Left ventricle myocardium inferior (tissue), 1 donor: Measurements from ENCODE around the gene EIF2S2. TPM values are rescaled to one million over a fixed set of nuclear protein-coding genes. Genes with fewer than 3 reads are reported as not detected.

Source experiments
- DNase-seq: peaks from one replicate; pipeline ENCODE4 v3.0.0-alpha.2; 2020
- H3K27ac ChIP-seq: fragments of 200-600 bp; replicated peaks from 2 replicates; pipeline ENCODE4 v1.8.0; 2021
- H3K27me3 ChIP-seq: fragments of 200-600 bp; 2 replicates; pipeline ENCODE4 v1.8.0; 2021; ENCODE audit warnings: low read depth
- H3K36me3 ChIP-seq: fragments of 200-600 bp; 2 replicates; pipeline ENCODE4 v1.8.0; 2021
- H3K4me1 ChIP-seq: fragments of 200-600 bp; 2 replicates; pipeline ENCODE4 v1.8.0; 2021
- H3K4me3 ChIP-seq: fragments of 200-600 bp; 2 replicates; pipeline ENCODE4 v1.8.0; 2021; ENCODE audit warnings: mild to moderate bottlenecking, moderate library complexity
- H3K9me3 ChIP-seq: fragments of 200-600 bp; replicated peaks from 2 replicates; pipeline ENCODE4 v1.8.0; 2021
- intact Hi-C: fragments of 100-400 bp; cut with micrococcal nuclease; formaldehyde crosslinking; loops from one replicate; pipeline ENCODE4 v1.11.0; 2022
- total RNA-seq: library from RNA; stranded (reverse); fragmentation: NEBNext Ultra II Directional; extraction: Animal tissue kit (Norgen Biotek cat#: 25700); gene quantifications from one replicate; pipeline ENCODE4 v1.2.1, GENCODE V29; 2021
- TF ChIP-seq, protein P1 (sequence below): fragments of 200-600 bp; IDR thresholded peaks from 2 replicates; pipeline ENCODE4 v1.8.0; 2021; ENCODE audit warnings: antibody characterized with exemption, mild to moderate bottlenecking, borderline replicate concordance
- donor health status: DM: no; HTN: yes; CAD: no; lungs with severe emphysema.

EIF2S2 gene
- total RNA-seq, 1 donor from 2014 or later, result 41.0 TPM

DNA sequence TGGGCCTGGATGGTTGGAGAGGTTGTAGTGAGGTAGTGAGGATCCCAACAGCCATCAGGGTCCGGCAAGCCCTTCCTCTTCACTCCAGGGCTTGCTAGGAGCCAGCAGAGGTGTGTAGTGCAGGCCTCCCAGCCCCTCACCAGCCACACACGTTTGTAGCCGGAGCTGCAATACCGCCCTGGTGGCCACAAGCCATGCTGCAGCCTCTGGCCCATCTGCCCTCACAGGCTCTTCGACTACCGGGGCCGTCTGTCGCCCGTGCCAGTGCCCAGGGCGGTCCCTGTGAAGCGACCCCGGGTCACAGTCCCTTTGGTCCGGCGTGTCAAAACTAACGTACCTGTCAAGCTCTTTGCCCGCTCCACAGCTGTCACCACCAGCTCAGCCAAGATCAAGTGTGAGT, 36.4 kb downstream of the EIF2S2 start:
- intact Hi-C loops, result no loop called here
- TF ChIP-seq, protein P1, sequence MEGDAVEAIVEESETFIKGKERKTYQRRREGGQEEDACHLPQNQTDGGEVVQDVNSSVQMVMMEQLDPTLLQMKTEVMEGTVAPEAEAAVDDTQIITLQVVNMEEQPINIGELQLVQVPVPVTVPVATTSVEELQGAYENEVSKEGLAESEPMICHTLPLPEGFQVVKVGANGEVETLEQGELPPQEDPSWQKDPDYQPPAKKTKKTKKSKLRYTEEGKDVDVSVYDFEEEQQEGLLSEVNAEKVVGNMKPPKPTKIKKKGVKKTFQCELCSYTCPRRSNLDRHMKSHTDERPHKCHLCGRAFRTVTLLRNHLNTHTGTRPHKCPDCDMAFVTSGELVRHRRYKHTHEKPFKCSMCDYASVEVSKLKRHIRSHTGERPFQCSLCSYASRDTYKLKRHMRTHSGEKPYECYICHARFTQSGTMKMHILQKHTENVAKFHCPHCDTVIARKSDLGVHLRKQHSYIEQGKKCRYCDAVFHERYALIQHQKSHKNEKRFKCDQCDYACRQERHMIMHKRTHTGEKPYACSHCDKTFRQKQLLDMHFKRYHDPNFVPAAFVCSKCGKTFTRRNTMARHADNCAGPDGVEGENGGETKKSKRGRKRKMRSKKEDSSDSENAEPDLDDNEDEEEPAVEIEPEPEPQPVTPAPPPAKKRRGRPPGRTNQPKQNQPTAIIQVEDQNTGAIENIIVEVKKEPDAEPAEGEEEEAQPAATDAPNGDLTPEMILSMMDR, result peak; percentile 13
- H3K36me3 ChIP-seq, result peaks cover 66% of the 10 kb centered on the region

DNA sequence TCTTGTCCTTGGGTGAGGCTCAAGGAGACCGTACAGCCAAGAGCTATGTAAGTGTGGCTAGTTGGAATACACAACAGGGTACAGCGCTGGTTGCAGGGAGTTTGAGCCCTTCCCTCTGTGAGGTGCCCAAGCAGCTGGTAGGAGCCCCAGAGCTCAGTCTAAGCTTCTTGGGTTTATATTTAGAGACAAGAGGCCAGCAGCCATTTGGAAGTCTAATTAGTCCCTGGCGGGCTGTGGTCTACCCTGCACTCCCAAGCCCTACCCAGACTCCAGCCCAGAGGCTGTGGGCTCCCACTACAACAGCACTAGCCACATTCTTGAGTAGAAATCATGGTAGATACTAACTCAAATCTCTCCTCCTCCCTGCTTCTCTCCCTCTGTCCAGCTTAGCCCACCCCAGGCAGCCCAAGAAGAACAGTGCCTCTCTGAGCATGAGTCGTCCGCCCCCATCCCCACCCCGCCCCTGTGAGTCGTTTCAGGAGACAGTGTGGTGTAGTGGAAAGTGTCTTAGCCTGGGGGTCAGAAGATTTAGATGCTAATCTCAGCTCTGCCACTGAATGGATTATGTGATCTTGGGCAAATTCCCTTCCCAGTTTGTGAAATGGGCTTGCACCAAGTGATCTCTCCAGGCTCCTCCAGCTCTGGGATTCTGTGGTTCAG, 37.8 kb downstream of the EIF2S2 start:
- H3K4me1 ChIP-seq, result peaks cover 20% of the 10 kb centered on the region
- no peaks in the 10 kb centered on the region for H3K27me3 ChIP-seq
- no peak overlapping the region for H3K4me3 ChIP-seq
- TF ChIP-seq, protein P1, result no peak
- H3K9me3 ChIP-seq, result no peaks in the 10 kb centered on the region
- no peak for DNase-seq
- H3K27ac ChIP-seq, result no peak overlapping the region
- peaks cover 56% of the 10 kb centered on the region for H3K36me3 ChIP-seq
- intact Hi-C loops, result no loop called here

More for the DNA sequence above, 36.4 kb downstream of the EIF2S2 start:
- Histone ChIP-seq H3K4me3 (no peak overlapping the region), H3K27ac (no peak overlapping the region), H3K27me3 (no peaks in the 10 kb centered on the region), H3K9me3 (no peaks in the 10 kb centered on the region), H3K4me1 (peaks cover 9% of the 10 kb centered on the region)
- no peak for DNase-seq

DNA sequence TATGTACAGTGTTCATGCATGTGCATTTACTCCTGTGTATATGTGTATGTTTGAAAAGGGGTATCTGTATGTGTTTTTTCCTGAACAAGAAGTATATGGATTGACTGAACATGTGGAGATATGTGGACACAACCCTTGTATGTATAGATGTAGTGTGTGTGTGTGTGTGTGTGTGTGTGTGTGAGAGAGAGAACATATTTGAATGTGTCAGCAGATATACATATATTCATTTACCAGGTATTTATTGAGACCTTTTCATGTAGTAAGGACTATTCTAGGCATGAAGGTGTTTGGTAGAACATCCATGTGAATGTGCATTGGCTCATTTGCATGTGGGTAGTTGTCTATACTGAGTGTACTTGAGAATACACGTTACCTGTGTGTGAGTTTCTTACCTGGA, 39.3 kb downstream of the EIF2S2 start:
- no peak overlapping the region for H3K4me3 ChIP-seq
- TF ChIP-seq, protein P1, result no peak
- H3K4me1 ChIP-seq, result peaks cover 30% of the 10 kb centered on the region
- peaks cover 52% of the 10 kb centered on the region for H3K36me3 ChIP-seq
- intact Hi-C loops, result no loop called here
- H3K27me3 ChIP-seq, result no peaks in the 10 kb centered on the region
- no peaks in the 10 kb centered on the region for H3K9me3 ChIP-seq
- no peak overlapping the region for H3K27ac ChIP-seq
- DNase-seq, result no peak

DNA sequence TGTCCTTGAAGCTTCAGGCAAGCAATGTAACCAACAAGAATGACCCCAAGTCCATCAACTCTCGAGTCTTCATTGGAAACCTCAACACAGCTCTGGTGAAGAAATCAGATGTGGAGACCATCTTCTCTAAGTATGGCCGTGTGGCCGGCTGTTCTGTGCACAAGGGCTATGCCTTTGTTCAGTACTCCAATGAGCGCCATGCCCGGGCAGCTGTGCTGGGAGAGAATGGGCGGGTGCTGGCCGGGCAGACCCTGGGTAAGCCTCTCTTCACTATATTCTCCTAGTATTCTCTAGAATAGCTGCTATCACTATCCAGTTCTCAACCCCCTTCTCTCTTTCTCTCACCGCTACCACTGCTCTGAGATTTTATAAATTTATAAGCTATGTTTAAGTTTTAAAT, 40.0 kb downstream of the EIF2S2 start:
- intact Hi-C loops, result no loop called here
- H3K36me3 ChIP-seq, result peaks cover 45% of the 10 kb centered on the region
- no peaks in the 10 kb centered on the region for H3K27me3 ChIP-seq
- H3K4me1 ChIP-seq, result peaks cover 30% of the 10 kb centered on the region
- no peak for DNase-seq
- no peak overlapping the region for H3K27ac ChIP-seq
- TF ChIP-seq, protein P1, result no peak
- H3K4me3 ChIP-seq, result no peak overlapping the region
- H3K9me3 ChIP-seq, result no peaks in the 10 kb centered on the region

DNA sequence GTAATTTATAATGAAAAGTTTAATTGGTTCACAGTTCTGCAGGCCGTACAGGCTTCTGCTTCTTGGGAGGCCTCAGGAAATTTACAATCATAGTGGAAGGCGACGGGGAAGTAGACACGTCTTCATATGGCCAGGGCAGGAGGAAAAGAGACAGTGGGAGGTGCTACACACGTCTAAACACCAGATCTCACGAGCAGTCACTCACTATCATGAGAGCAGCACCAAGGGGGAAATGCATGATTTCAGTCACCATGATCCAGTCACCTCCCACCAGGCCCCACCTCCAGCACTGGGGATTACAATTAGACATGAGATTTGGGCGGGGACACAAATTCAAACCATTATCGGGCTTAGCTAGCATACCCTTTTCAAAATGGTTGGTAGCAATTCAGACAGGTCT, 41.2 kb downstream of the EIF2S2 start:
- Histone ChIP-seq H3K27me3 (no peaks in the 10 kb centered on the region), H3K9me3 (no peaks in the 10 kb centered on the region), H3K4me1 (peaks cover 41% of the 10 kb centered on the region), H3K27ac (no peak overlapping the region), H3K36me3 (peaks cover 33% of the 10 kb centered on the region), H3K4me3 (no peak overlapping the region)
- intact Hi-C loops, result no loop called here
- no peak for DNase-seq
- TF ChIP-seq, protein P1, result no peak

DNA sequence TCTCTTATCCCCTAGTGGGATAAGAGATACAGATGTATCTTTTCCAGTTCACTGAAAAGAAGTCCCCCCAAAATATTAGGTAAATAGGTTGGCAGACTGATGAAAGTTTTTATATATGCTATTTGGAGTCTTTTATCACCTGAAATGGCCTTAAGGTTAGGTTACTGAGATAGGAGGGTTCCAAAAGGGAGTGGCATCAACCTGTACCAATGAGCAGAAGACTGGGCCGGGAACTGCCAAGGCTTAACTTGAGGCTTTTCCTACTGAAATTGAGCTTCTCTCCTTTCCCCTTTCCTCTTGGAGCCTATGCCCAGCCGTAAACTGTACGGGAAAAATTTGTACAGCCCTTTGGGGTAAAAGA, 42.0 kb downstream of the EIF2S2 start:
- Histone ChIP-seq H3K36me3 (peaks cover 26% of the 10 kb centered on the region), H3K27me3 (no peaks in the 10 kb centered on the region), H3K4me1 (peaks cover 49% of the 10 kb centered on the region), H3K4me3 (no peak overlapping the region), H3K27ac (no peak overlapping the region), H3K9me3 (no peaks in the 10 kb centered on the region)
- no peak for DNase-seq
- TF ChIP-seq, protein P1, result peak; percentile 23
- intact Hi-C loops, result no loop called here
